MG63 (cell line): ENCODE measurements around the gene TMEM53. TPM values are rescaled to one million over a fixed set of nuclear protein-coding genes. Genes with fewer than 3 reads are reported as not detected.

Source experiments
- DNase-seq: peaks from one replicate; pipeline ENCODE4 v3.0.0-alpha.2; 2020
- H3K27me3 ChIP-seq: fragments of 250-450 bp; sonication (Bioruptor Pico); 2 replicates; pipeline ENCODE4 v1.5.1; 2020; ENCODE audit warnings: mild to moderate bottlenecking, moderate library complexity
- H3K36me3 ChIP-seq: fragments of 250-450 bp; sonication (Bioruptor Pico); 2 replicates; pipeline ENCODE4 v1.5.1; 2020; ENCODE audit warnings: mild to moderate bottlenecking, moderate library complexity
- H3K4me3 ChIP-seq: fragments of 250-450 bp; sonication (Bioruptor Pico); 2 replicates; pipeline ENCODE4 v1.5.1; 2020; ENCODE audit warnings: mild to moderate bottlenecking, moderate library complexity
- H3K9me3 ChIP-seq: fragments of 250-450 bp; sonication (Bioruptor Pico); 2 replicates; pipeline ENCODE4 v1.5.1; 2020; ENCODE audit warnings: mild to moderate bottlenecking, moderate library complexity
- total RNA-seq: library from RNA; depleted of rRNA; stranded (reverse); fragments of >200 nt; shearing (Covaris generic); gene quantifications from 2 replicates; pipeline ENCODE4 v1.2.3, GENCODE V29; 2014; ENCODE audit warnings: low replicate concordance

The TMEM53 gene
- total RNA-seq, 1 experiment from 2014 or later = 1.5 TPM

GRCh38 chr1:44644806-44645205 lies 29.5 kb downstream of the TMEM53 start:
- Histone ChIP-seq H3K36me3 (peaks cover 65% of the 10 kb centered on the region), H3K4me3 (no peak overlapping the region)

GRCh38 chr1:44643721-44644334 lies 30.5 kb downstream of the TMEM53 start:
- Histone ChIP-seq H3K36me3 (peaks cover 68% of the 10 kb centered on the region), H3K4me3 (no peak overlapping the region), H3K27me3 (no peaks in the 10 kb centered on the region), H3K9me3 (no peaks in the 10 kb centered on the region)
- no peak for DNase-seq

More at GRCh38 chr1:44644806-44645205, 29.5 kb downstream of the TMEM53 start:
- Histone ChIP-seq H3K9me3 (no peaks in the 10 kb centered on the region), H3K27me3 (no peaks in the 10 kb centered on the region)
- DNase-seq = no peak

GRCh38 chr1:44642925-44643324 lies 31.4 kb downstream of the TMEM53 start:
- Histone ChIP-seq H3K36me3 (peaks cover 65% of the 10 kb centered on the region), H3K9me3 (no peaks in the 10 kb centered on the region), H3K27me3 (no peaks in the 10 kb centered on the region), H3K4me3 (no peak overlapping the region)
- no peak for DNase-seq

GRCh38 chr1:44642255-44642654 lies 32.0 kb downstream of the TMEM53 start:
- Histone ChIP-seq H3K36me3 (peaks cover 63% of the 10 kb centered on the region), H3K9me3 (no peaks in the 10 kb centered on the region), H3K4me3 (no peak overlapping the region), H3K27me3 (no peaks in the 10 kb centered on the region)
- DNase-seq = no peak

GRCh38 chr1:44641126-44642102 lies 32.9 kb downstream of the TMEM53 start:
- H3K27me3 ChIP-seq = no peaks in the 10 kb centered on the region
- DNase-seq = no peak
- no peaks in the 10 kb centered on the region for H3K9me3 ChIP-seq
- H3K36me3 ChIP-seq = peaks cover 63% of the 10 kb centered on the region
- no peak overlapping the region for H3K4me3 ChIP-seq

- Histone ChIP-seq H3K27me3 (no peaks in the 10 kb centered on the region), H3K4me3 (no peak overlapping the region), H3K36me3 (peaks cover 70% of the 10 kb centered on the region), H3K9me3 (no peaks in the 10 kb centered on the region)
- DNase-seq = no peak
These were observed 34.0 kb downstream of the TMEM53 start for GRCh38 chr1:44640200-44640853.

GRCh38 chr1:44637702-44638411 lies 36.4 kb downstream of the TMEM53 start:
- DNase-seq = no peak
- H3K27me3 ChIP-seq = no peaks in the 10 kb centered on the region
- no peak overlapping the region for H3K4me3 ChIP-seq
- no peaks in the 10 kb centered on the region for H3K9me3 ChIP-seq
- H3K36me3 ChIP-seq = peaks cover 75% of the 10 kb centered on the region

GRCh38 chr1:44636688-44637598 lies 37.3 kb downstream of the TMEM53 start:
- Histone ChIP-seq H3K36me3 (peaks cover 71% of the 10 kb centered on the region), H3K9me3 (no peaks in the 10 kb centered on the region), H3K4me3 (no peak overlapping the region), H3K27me3 (no peaks in the 10 kb centered on the region)
- no peak for DNase-seq

GRCh38 chr1:44636083-44636687 lies 38.1 kb downstream of the TMEM53 start:
- H3K36me3 ChIP-seq = peaks cover 69% of the 10 kb centered on the region
- no peaks in the 10 kb centered on the region for H3K9me3 ChIP-seq
- no peaks in the 10 kb centered on the region for H3K27me3 ChIP-seq
- no peak for DNase-seq
- no peak overlapping the region for H3K4me3 ChIP-seq

- no peak overlapping the region for H3K4me3 ChIP-seq
- peaks cover 69% of the 10 kb centered on the region for H3K36me3 ChIP-seq
- no peaks in the 10 kb centered on the region for H3K9me3 ChIP-seq
- no peak for DNase-seq
- H3K27me3 ChIP-seq = no peaks in the 10 kb centered on the region
These were observed 38.8 kb downstream of the TMEM53 start for GRCh38 chr1:44635439-44635838.

- no peaks in the 10 kb centered on the region for H3K9me3 ChIP-seq
- no peak for DNase-seq
- H3K27me3 ChIP-seq = no peaks in the 10 kb centered on the region
- peaks cover 63% of the 10 kb centered on the region for H3K36me3 ChIP-seq
- no peak overlapping the region for H3K4me3 ChIP-seq
These were observed 39.6 kb downstream of the TMEM53 start for GRCh38 chr1:44634606-44635189.

GRCh38 chr1:44632598-44632997 lies 41.7 kb downstream of the TMEM53 start:
- Histone ChIP-seq H3K4me3 (peak overlapping the region; percentile 74), H3K9me3 (no peaks in the 10 kb centered on the region), H3K36me3 (peaks cover 49% of the 10 kb centered on the region), H3K27me3 (no peaks in the 10 kb centered on the region)
- DNase-seq = no peak

GRCh38 chr1:44631647-44632539 lies 42.4 kb downstream of the TMEM53 start:
- DNase-seq = peak; percentile 91
- Histone ChIP-seq H3K36me3 (peaks cover 44% of the 10 kb centered on the region), H3K9me3 (no peaks in the 10 kb centered on the region), H3K4me3 (peak overlapping the region; percentile 74), H3K27me3 (no peaks in the 10 kb centered on the region)

GRCh38 chr1:44631333-44631646 lies 43.0 kb downstream of the TMEM53 start:
- Histone ChIP-seq H3K36me3 (peaks cover 38% of the 10 kb centered on the region), H3K4me3 (peak overlapping the region; percentile 74), H3K27me3 (no peaks in the 10 kb centered on the region), H3K9me3 (no peaks in the 10 kb centered on the region)
- no peak for DNase-seq
